HG03039 (cell line): ENCODE results near the gene BCL2L14.
A peak's percentile ranks its signal among the peaks of the same experiment; 100 is the strongest.

Experiments used
- ATAC-seq: cut with Tn5 transposase; IDR thresholded peaks from one replicate; pipeline ENCODE4 v1.9.1; 2021; ENCODE audit warnings: mild to moderate bottlenecking, moderate library complexity; ENCODE audit not compliant: unreplicated experiment

Gene BCL2L14

GRCh38 chr12:12051668-12052067, 19.1 kb upstream of the BCL2L14 start:
- no peak for ATAC-seq

GRCh38 chr12:12054993-12055392, 15.7 kb upstream of the BCL2L14 start:
- no peak for ATAC-seq

GRCh38 chr12:12056951-12057350, 13.8 kb upstream of the BCL2L14 start:
- ATAC-seq = no peak

GRCh38 chr12:12064596-12064995, 6.1 kb upstream of the BCL2L14 start:
- ATAC-seq = no peak

GRCh38 chr12:12068751-12069150, 2.0 kb upstream of the BCL2L14 start:
- no peak for ATAC-seq

GRCh38 chr12:12069821-12070548, 754 bp upstream of the BCL2L14 start:
- no peak for ATAC-seq

- ATAC-seq = no peak
Measured at GRCh38 chr12:12072064-12072760, 1.5 kb downstream of the BCL2L14 start.

GRCh38 chr12:12079291-12079690, 8.6 kb downstream of the BCL2L14 start:
- no peak for ATAC-seq

- peak; percentile 53 for ATAC-seq
Measured at GRCh38 chr12:12081836-12082497, 11.2 kb downstream of the BCL2L14 start.

- no peak for ATAC-seq
Measured at GRCh38 chr12:12083688-12084087, 12.9 kb downstream of the BCL2L14 start.

- ATAC-seq = no peak
Measured at GRCh38 chr12:12086362-12086761, 15.6 kb downstream of the BCL2L14 start.

GRCh38 chr12:12086973-12087692, 16.4 kb downstream of the BCL2L14 start:
- ATAC-seq = no peak

GRCh38 chr12:12087693-12088034, 16.9 kb downstream of the BCL2L14 start:
- ATAC-seq = no peak

GRCh38 chr12:12088147-12088546, 17.4 kb downstream of the BCL2L14 start:
- no peak for ATAC-seq

- ATAC-seq = no peak
Measured at GRCh38 chr12:12088761-12089160, 18.0 kb downstream of the BCL2L14 start.

GRCh38 chr12:12091071-12091470, 20.3 kb downstream of the BCL2L14 start:
- no peak for ATAC-seq

GRCh38 chr12:12091977-12092663, 21.4 kb downstream of the BCL2L14 start:
- no peak for ATAC-seq

- no peak for ATAC-seq
Measured at GRCh38 chr12:12094481-12094880, 23.7 kb downstream of the BCL2L14 start.

- no peak for ATAC-seq
Measured at GRCh38 chr12:12095021-12095420, 24.3 kb downstream of the BCL2L14 start.

GRCh38 chr12:12097891-12098690, 27.4 kb downstream of the BCL2L14 start:
- no peak for ATAC-seq
